GM18867 (cell line): Measurements from ENCODE around the gene SCLT1.

Source experiments
- ATAC-seq: cut with Tn5 transposase; IDR thresholded peaks from one replicate; pipeline ENCODE4 v1.9.1; 2021; ENCODE audit warnings: mild to moderate bottlenecking, moderate library complexity; ENCODE audit not compliant: unreplicated experiment

SCLT1 gene

DNA sequence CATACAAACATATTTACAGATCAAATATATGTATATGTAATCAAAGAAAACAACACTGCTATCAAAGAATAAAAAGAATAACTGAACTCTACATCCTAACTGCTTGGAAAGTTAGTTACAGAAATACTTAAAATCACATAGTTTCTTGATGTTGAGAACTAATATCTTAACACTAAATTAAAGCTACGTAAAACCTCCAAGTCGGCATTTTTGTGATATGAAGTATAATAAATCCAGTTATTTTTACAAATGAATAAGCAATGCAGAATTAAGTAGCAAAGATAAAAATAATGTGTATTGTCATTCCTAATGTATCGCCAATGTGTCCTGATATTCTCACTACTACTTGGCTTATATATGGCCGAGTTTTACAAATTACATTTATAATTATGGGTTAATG is 215.4 kb downstream of the SCLT1 start:
- ATAC-seq, result no peak

DNA sequence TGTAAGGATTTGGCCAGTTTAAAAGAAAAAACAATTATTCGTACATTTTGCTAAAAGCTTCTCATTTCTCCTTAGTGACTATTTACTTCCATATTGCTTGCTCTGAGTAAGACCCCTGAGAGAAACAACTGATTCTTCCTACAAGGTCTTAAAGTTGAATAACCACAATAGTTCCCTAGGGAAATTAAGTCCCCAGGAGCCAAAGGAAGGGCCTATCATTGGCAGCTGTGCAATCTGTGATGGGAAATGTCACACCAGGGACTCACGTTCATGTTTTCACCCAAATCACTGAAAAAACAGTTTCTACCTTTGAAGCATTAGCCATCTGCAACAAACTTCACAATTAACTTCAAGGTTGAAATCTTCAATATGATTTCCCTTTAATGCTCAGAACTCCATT is 217.1 kb downstream of the SCLT1 start:
- no peak for ATAC-seq

DNA sequence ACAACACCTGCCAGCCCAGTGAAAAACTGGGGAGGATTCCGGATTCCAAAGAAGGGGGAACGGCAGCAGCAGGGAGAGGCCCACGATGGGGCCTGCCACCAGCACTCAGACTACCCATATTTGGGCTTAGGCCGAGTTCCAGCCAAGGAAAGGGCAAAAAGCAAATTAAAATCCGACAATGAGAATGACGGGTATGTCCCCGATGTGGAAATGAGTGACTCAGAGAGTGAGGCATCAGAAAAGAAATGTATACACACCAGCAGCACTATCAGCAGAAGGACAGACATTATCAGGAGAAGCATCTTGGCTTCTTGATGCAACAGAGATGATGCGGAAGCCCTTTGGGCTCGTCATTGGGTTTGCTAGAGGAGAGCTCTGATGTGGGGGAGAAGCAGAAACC is 221.4 kb downstream of the SCLT1 start:
- ATAC-seq, result no peak

DNA sequence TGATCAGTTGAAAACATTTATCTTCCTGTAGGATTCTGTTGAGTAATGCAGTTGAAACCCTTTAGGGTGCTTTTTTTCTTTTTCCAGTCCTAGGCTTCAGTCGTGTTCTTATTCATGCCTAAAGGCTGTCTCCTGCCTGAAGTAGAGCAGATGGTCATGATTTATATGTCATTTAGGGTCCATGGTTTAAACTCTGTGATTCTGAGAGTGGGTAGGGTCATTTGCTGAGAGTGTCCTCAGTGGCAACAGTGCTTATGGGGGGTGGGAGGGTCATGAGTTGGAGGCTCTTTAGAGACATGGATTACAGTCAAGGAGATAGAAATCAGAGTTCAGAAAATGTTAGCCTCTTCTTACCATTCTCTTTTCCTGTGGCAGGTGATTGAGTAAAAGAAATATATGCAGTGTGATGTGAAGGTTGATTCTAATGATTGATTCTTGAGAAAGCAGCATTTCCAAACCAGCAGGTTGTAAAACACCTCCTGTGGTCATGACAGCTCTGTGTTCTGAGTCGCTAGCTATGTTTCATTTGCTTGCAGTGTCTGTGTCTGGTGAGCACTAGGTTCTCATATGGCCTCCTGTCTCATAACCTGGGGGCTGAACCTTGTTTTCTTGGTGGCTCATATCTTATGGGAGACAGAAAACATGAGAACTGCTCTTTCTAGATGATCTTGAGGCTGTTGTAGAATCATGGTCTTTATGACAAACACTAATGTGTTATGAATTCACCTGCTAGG is 223.4 kb downstream of the SCLT1 start:
- no peak for ATAC-seq

DNA sequence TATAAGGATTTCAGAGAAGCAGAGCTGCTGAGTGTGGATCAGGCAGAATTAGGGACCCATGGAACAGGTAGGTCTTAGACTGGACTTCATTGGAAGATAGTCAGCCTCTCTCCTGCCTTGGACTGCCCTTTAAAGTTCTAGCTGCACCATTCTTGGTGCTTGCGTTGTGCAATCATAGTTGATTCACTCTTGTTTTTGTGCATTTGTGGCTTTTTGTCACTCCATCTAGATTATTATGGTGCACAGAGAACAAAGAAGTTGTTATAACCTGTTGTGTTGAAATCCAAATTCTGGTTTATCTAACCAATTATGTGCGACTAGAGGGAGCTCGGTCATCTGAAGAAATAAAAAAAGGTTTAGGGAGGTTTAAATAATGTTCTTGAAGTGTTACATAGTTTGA is 224.6 kb downstream of the SCLT1 start:
- ATAC-seq, result no peak

DNA sequence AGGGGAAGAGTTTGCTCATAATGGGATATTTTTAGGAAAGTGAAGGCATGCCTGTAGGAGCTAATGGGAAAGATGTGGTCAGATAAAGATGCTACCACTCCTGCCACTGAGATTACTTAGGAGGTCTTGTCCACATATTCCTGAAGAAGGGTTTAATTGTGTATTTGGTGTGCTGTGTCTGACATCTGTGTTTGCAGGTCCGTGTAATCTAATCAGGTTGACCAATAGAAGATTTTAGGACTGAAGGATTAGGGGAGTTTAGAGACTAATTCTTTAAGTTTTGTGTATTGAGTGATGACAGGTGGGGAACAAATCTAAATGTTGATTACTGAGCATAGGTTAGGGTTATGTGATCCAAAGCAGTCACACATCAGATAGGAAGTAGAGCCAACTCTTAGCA is 226.6 kb downstream of the SCLT1 start:
- ATAC-seq, result no peak

DNA sequence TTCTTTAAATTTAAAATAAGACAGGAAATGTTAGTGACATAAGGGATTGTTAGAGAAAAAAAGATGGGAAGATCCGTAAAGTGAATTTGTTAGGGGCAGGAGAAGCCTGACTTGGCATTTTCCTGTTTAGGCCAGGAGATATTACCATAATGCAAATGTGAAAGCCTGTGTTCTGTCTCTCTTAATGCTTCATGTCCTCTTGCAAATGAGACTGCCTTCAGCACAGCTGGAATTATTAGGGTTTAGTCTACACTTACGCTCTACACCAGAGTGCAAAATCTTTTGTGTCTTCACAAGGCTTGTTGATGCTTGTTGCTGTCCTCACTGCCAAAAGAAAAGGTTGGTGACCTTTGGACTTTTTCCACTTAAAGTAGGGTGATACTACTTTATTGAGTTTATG is 227.1 kb downstream of the SCLT1 start:
- no peak for ATAC-seq

DNA sequence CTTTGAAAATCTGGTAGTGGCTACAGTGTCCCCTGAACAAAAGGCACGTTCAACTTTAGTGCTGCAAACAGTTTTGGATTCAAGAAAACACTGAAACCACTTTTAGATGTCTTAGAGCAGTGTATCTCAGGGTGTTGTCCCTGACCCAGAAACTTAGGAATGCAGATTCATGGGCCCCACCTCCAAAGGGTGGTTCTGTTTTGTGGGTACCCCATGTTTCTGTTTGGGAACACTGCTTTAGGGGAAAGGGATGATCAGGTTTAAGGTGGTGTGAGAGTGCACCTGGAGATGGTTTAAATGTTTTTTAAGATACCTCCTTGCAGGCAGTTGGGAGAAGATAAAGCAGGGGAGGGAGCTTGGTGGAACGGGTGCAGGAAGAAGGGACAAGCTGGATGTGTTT is 228.2 kb downstream of the SCLT1 start:
- ATAC-seq, result no peak

DNA sequence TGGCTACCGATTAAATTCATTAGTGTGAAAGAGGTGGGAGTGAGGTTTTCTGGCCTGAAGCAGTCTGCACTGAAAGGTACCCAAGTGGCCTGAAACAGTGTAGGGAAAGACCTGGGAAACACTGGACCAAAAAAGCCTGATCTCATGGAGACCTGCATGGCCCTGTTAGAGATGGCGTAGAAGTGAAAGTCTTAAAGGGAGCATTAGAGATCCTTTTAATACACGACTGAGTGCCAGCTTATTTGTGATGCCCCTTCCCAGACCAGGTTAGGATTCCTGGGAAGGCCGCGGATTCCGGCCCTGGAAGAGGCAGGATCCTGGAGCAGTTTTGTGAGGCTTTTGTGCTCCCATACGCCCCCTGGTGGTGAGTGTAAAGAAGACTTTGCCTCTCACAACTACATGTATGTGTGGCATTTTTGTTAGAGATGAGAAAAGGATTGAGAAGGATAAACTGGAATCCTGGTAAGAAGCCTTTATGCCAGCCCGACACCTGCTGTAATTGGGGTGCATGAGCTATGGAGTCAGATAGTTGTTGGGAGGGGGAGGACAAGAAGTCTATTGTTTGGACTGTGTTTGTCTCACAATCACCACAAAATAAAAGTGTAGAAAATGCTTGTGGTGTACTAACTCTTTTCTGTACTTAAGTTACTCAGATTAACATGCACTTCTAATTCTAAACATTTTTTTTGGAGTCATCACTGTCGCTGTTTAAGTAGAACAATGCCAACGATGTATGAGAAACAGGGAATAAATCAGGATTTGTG is 229.8 kb downstream of the SCLT1 start:
- ATAC-seq, result no peak

DNA sequence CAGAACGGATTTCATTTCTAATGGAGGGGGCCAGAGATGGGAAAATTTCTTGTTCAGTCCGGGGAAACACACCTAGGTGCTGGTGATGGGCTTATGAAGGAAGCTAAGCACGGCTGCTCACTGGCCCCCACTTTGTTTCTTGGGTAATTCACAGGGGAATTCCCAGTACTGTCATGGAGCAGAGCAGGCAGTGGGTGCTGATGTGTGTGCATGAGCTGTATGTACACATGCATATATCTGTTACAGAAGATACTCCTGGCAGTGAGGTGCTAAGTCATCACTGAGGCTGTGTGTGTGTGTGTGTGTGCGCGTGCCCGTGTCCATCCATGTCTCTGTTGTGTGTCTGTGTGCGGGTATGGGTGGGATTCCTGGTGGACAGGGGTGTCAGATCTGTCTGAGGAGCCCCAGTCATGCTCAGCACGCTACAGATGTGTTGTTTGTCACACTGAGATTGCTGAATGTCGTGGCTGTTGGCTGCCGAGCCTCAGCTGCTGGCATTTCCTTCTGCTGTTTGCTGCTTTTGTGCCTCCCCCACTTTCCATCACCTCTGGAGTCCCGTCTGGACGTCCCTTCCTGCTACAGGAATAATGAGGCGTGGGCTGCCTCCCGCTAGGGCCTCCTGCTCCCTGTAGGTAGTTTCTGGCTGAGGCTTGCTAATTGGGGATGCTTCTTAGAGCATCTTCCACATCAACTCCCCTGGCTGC is 230.6 kb downstream of the SCLT1 start:
- ATAC-seq, result peak; percentile 60

DNA sequence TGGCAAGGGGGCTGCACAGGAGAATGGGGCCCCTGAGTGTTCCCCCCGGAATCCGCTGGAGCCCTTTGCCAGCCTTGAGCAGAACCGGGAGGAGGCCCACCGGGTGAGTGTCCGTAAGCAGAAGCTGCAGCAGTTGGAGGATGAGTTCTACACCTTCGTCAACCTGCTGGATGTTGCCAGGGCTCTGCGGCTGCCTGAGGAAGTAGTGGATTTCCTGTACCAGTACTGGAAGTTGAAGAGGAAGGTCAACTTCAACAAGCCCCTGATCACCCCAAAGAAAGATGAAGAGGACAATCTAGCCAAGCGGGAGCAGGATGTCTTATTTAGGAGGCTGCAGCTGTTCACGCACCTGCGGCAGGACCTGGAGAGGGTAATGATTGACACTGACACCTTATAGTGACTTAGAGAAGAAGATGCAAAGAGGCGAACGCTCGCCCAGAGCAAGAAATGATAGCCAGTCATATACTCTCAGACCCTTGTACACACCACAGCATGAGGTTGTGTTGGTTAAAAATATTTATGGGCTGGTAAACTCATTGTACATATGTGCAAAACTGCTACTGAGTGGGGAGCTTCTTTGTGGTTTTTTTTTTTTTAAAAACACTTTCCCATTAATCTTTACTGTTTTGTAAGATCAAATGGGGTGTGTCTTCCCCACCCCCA is 231.4 kb downstream of the SCLT1 start:
- ATAC-seq, result no peak

DNA sequence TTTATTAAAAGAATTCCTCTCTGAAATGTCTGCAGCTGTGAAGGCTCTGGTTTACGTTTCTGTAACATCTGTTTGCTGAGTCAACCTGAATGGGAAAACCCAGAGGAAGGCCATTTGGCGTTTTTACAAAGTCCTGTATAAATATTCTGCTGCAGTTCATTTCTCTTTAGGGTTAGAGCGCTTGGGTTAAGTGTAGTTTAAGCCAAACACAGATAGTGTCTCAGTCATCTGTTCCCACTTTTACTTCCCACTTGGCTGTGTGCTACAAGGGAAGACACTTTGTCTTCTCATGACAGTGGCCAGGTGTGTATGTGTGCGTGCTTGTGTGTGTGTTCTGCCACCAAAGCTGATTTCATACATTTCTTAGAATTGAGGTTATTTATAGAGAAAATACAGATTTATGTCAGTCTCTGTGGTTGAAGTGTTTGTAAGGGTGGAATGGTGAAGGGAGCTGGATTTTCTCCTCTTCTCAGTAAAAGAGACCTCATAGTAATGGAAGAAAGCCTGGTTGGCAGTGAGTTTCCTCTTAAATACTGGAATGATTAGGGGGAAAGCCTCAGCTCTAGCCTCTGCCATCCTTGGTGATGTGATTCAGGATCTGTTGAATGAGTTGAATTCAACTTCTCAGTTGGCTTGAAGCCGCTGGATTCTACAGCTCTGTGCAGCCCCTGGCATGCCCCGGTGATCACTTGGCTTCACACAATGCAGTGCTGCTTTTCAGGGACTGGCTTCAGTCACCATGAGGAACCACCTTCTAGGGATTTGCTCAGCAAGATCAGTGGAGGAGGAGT is 233.3 kb downstream of the SCLT1 start:
- ATAC-seq, result no peak

DNA sequence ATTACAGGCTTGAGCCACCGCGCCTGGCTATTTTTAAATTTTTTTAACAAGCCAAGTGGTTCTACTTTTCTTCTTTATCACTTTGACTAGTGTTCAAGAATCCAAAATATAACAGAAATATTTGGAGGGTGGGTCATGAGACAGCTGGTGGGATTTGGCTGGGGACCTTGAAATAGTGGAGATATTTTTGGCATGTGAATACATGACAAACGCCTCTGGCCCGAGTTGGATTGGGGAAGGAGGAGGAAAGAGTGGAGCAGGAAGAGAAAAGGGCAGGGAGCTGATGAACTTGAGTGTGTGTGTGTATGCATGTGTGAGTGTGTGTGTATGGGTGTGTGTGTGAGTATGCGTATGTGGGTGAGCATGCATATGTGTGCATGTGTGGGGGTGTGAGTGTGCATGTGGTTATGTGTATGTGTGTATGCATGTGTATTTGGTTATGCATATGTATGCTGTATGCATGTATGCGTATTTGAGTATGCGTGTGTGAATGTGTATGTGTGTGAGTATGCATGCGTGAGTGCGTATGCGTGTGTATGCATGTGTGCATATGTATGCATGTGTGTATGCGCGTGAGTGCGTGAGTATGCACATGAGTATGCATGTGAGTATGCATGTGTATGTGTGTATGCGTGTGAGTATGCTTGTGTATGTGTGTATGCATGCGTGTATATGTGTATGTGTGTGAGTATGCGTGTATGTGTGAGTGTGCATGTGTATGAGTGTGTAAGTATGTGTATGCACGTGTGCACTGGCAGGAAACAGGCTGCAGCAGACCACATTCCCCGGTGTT is 234.3 kb downstream of the SCLT1 start:
- no peak for ATAC-seq

DNA sequence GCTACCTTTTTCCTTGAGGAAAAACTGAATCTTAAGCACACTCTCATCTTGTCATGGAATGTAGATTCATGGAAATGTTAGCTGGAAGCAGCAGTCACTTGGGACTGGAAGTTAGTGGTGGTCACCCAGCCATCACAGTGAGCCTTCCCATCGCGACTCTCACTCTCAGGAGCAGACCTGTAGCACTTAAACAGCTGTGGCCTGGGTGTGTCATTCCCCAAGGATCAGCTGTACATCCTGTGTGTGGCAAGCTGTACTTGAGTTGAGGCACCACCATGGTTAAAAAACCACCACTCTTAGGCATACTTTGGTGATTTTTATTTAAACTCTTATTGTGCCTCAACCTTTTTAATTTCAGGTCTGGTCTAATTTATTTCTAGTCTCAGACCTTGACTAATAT is 237.1 kb downstream of the SCLT1 start:
- no peak for ATAC-seq

DNA sequence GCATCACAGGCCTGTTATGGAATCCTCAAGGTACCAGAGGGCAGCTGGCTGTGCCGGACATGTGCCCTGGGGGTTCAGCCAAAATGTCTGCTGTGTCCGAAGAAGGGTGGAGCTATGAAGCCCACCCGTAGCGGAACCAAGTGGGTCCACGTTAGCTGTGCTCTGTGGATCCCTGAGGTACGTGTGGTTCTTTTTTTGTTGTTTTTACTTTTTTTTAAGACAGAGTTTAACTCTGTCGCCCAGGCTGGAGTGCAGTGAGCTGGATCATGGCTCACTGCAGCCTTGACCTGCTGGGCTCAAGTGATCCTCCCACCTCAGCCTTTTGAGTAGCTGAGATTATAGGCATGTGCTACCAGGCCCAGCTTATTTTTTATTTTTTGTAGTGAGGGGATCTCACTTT is 237.7 kb downstream of the SCLT1 start:
- no peak for ATAC-seq

DNA sequence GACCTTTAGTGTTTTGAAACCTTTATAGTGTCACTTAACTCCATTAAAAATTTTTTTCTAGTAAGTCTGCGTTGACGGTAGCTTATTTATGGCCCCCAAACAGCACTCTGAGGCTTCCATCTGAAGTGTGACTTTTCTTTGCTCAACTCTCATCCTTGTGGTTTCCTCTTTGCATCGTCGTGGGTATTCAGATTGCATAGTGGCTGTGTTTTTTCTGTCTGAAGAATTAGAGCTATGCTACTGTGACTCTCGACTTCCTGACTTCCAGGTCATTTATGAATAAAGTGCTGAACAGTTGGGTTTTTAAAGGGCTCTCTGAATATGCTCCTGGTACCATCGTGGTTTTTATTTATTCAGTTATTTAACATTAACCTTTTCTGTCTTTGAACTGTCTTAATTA is 238.9 kb downstream of the SCLT1 start:
- peak; percentile 95 for ATAC-seq

DNA sequence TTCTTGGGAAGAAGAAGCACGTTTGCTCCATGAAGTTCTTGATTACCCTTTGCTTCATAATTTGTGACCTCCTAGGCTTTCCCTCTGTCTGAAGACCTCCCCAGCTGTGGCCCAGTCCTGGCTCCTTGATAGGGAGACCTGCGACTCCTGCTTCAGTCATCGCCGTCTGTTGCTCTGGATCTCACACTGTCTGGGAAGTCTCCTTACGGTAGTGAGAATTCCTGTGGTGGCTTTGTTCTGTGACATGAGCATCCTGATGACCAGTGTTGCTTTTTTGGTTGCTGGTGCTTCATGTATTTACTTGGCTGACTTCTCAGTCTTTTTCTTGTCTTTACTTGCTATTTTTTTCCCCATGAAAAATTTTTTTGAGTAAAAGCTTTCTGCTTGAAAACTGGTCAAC is 239.6 kb downstream of the SCLT1 start:
- ATAC-seq, result no peak

DNA sequence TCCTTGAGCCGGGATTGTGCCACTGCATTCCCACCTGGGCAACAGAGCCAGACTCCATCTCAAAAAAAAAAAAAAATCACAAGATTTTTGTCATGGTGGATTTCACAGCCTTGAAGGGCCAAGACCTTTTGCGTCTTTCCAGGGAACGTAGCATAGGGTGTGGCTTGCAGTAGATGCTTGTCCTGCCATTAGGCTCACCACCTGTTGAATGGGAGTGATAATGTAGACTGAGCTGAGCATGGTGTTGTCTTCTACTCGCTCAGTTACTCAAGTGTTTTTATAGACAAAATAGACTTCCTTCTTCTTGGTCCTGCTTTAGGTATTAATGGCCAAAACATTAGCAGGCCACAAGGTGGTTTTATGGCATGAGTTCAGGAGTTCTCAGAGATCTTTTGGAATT is 243.1 kb downstream of the SCLT1 start:
- ATAC-seq, result no peak

DNA sequence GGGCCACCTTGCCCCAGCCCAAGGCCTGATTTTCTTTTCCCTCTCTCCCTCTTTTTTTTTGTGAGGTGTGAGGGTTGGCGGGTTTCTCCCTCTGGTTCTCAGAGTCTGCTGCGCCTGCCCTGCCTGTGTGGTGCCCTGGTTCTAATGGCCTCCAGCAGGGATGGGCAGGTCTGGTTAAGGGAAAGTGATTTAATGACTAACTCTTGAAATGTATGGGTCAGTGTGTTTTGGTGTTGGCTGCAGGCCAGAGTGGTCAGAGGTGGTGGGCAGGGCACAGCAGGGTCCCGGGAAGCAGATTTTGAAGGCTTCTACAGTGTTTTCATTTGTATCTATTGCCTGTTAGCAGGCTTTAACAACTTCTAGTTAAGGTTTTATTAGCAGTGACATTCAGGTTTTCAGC is 244.9 kb downstream of the SCLT1 start:
- no peak for ATAC-seq
